DND-41 (cell line): ENCODE data around the gene XRN2.

Source experiments
- ATAC-seq: fragments of 200-7000 bp; cut with Tn5 transposase; 3 replicates; pipeline ENCODE4 v1.9.1; 2021; ENCODE audit warnings: low read depth; ENCODE audit not compliant: insufficient read depth
- DNase-seq: peaks from one replicate; pipeline ENCODE4 v3.0.0-alpha.2; 2020
- H2AFZ ChIP-seq: 2 replicates; pipeline ENCODE4 v1.6.0; 2012; ENCODE audit warnings: low read depth, low read length
- H3K27ac ChIP-seq: 2 replicates; pipeline ENCODE4 v1.5.1; 2012; ENCODE audit warnings: low read length, inconsistent platforms
- H3K27me3 ChIP-seq: fragments of 200-600 bp; sonication (generic); 2 replicates; pipeline ENCODE4 v1.6.0; 2012; ENCODE audit warnings: low read length, mild to moderate bottlenecking, inconsistent platforms; ENCODE audit not compliant: insufficient read depth, poor library complexity
- H3K36me3 ChIP-seq: 2 replicates; pipeline ENCODE4 v1.5.1; 2012; ENCODE audit warnings: low read length, inconsistent platforms; ENCODE audit not compliant: insufficient read depth
- H3K4me1 ChIP-seq: 2 replicates; pipeline ENCODE4 v1.5.1; 2012; ENCODE audit warnings: mild to moderate bottlenecking, low read length; ENCODE audit not compliant: insufficient read depth
- H3K4me2 ChIP-seq: 2 replicates; pipeline ENCODE4 v1.6.0; 2012; ENCODE audit warnings: mild to moderate bottlenecking, moderate library complexity, low read length, inconsistent platforms; ENCODE audit not compliant: insufficient read depth
- H3K4me3 ChIP-seq, 2 experiments: fragments of 200-600 bp in 1 of 2; shearing (Covaris generic) in 1 of 2; 2 replicates each; pipeline ENCODE4 v1.5.1; 2012 to 2016; ENCODE audit warnings: inconsistent platforms in 2 of 2, low read length in 2 of 2, mild to moderate bottlenecking in 2 of 2, low read depth in 1 of 2, moderate library complexity in 1 of 2
- H3K79me2 ChIP-seq: 2 replicates; pipeline ENCODE4 v1.6.0; 2012; ENCODE audit warnings: low read length, inconsistent platforms; ENCODE audit not compliant: insufficient read depth
- H3K9ac ChIP-seq: 2 replicates; pipeline ENCODE4 v1.6.0; 2012; ENCODE audit warnings: low read depth, mild to moderate bottlenecking, inconsistent platforms, low read length, moderate library complexity
- H3K9me3 ChIP-seq: 2 replicates; pipeline ENCODE4 v1.5.1; 2012; ENCODE audit warnings: low read length, moderate library complexity, mild to moderate bottlenecking, inconsistent platforms; ENCODE audit not compliant: insufficient read depth, severe bottlenecking
- H4K20me1 ChIP-seq: 2 replicates; pipeline ENCODE4 v1.6.0; 2012; ENCODE audit warnings: low read length; ENCODE audit not compliant: insufficient read depth
- EZH2 ChIP-seq: IDR thresholded peaks from 3 replicates; pipeline ENCODE4 v1.6.1; 2012; ENCODE audit warnings: borderline replicate concordance, low read depth, mild to moderate bottlenecking, moderate library complexity, low read length, inconsistent platforms; ENCODE audit not compliant: severe bottlenecking
- TF ChIP-seq, protein P1 (sequence below): IDR thresholded peaks from 2 replicates; pipeline ENCODE4 v1.5.1; 2012; ENCODE audit warnings: borderline replicate concordance, low read length, moderate library complexity, mild to moderate bottlenecking; ENCODE audit not compliant: poor library complexity, severe bottlenecking; ENCODE audit errors: extremely low read depth

The XRN2 gene

GRCh38 chr20:21432911-21433310 is 129.8 kb downstream of the XRN2 start:
- ATAC-seq: no peak
- DNase-seq: no peak
- Histone ChIP-seq H3K36me3 (no peaks in the 10 kb centered on the region), H3K27ac (no peak overlapping the region), H3K27me3 (peaks cover 9% of the 10 kb centered on the region), H3K9ac (no peak overlapping the region), H3K9me3 (no peaks in the 10 kb centered on the region), H4K20me1 (no peaks in the 10 kb centered on the region), H2AFZ (no peak overlapping the region), H3K4me3 (no peak overlapping the region), H3K4me2 (no peak overlapping the region), H3K4me1 (no peaks in the 10 kb centered on the region), H3K79me2 (no peaks in the 10 kb centered on the region)
- TF ChIP-seq EZH2: no peak
- TF ChIP-seq, protein P1, sequence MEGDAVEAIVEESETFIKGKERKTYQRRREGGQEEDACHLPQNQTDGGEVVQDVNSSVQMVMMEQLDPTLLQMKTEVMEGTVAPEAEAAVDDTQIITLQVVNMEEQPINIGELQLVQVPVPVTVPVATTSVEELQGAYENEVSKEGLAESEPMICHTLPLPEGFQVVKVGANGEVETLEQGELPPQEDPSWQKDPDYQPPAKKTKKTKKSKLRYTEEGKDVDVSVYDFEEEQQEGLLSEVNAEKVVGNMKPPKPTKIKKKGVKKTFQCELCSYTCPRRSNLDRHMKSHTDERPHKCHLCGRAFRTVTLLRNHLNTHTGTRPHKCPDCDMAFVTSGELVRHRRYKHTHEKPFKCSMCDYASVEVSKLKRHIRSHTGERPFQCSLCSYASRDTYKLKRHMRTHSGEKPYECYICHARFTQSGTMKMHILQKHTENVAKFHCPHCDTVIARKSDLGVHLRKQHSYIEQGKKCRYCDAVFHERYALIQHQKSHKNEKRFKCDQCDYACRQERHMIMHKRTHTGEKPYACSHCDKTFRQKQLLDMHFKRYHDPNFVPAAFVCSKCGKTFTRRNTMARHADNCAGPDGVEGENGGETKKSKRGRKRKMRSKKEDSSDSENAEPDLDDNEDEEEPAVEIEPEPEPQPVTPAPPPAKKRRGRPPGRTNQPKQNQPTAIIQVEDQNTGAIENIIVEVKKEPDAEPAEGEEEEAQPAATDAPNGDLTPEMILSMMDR: no peak

- ATAC-seq (no peak), DNase-seq (no peak)
- H3K4me3 ChIP-seq: no peak overlapping the region
- H3K9ac ChIP-seq: no peak overlapping the region
- H3K79me2 ChIP-seq: no peaks in the 10 kb centered on the region
- no peak overlapping the region for H3K4me2 ChIP-seq
- H3K4me1 ChIP-seq: no peaks in the 10 kb centered on the region
- peaks cover 9% of the 10 kb centered on the region for H3K27me3 ChIP-seq
- H3K36me3 ChIP-seq: no peaks in the 10 kb centered on the region
- H3K27ac ChIP-seq: no peak overlapping the region
- no peaks in the 10 kb centered on the region for H3K9me3 ChIP-seq
- TF ChIP-seq, protein P1: no peak
- TF ChIP-seq EZH2: no peak
- no peak overlapping the region for H2AFZ ChIP-seq
- no peaks in the 10 kb centered on the region for H4K20me1 ChIP-seq
These were observed 130.3 kb downstream of the XRN2 start for GRCh38 chr20:21433329-21433890.

DNA sequence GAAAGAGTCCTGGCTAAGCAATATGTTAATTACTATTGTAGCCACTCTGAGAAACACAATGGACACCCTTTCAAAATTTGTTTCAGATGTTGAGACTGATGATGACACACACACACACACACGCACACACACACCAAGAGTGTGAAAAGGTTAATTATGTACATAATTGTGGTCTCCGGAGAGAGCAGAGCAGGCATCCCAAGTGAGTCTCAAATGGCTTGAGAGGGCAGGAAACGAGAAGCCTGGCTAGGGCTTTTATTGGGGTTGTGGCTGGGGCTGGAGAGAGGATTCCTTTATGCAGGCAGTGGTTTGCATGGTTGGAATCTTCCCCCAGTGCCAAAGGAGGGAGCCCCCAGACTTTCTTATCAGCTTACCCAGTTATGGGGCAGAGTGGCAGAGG is 132.4 kb downstream of the XRN2 start:
- no peak overlapping the region for H3K9ac ChIP-seq
- no peak overlapping the region for H2AFZ ChIP-seq
- H3K4me1 ChIP-seq: no peaks in the 10 kb centered on the region
- ATAC-seq (no peak), DNase-seq (no peak)
- no peaks in the 10 kb centered on the region for H3K9me3 ChIP-seq
- H3K36me3 ChIP-seq: no peaks in the 10 kb centered on the region
- H3K27ac ChIP-seq: no peak overlapping the region
- H3K4me2 ChIP-seq: no peak overlapping the region
- no peak overlapping the region for H3K4me3 ChIP-seq
- H3K79me2 ChIP-seq: no peaks in the 10 kb centered on the region
- H3K27me3 ChIP-seq: peaks cover 4% of the 10 kb centered on the region
- H4K20me1 ChIP-seq: no peaks in the 10 kb centered on the region
- TF ChIP-seq EZH2: no peak
- TF ChIP-seq, protein P1: no peak

DNA sequence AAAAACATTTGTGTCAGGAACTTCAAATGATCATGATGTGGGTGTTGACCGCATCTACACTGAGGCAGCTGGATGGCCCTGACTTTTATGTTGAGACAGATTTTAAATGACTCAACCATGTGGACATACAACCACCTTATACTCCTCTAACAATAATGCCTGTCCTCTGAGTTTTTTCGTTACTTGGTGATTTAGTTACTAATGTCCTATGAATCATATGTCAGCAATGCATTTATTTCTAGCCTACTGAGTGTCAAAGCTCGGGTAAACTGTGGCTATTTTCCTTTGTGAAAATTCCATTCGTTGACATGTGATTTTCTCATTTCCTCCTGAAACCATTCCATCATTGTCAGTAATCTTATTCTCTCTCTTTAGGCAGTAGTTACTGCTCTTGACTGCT is 133.1 kb downstream of the XRN2 start:
- no peak for ATAC-seq
- H3K27ac ChIP-seq: no peak overlapping the region
- no peak for DNase-seq
- no peak overlapping the region for H3K4me2 ChIP-seq
- no peak overlapping the region for H3K9ac ChIP-seq
- H3K79me2 ChIP-seq: no peaks in the 10 kb centered on the region
- no peaks in the 10 kb centered on the region for H3K9me3 ChIP-seq
- H3K27me3 ChIP-seq: peaks cover 3% of the 10 kb centered on the region
- H4K20me1 ChIP-seq: no peaks in the 10 kb centered on the region
- TF ChIP-seq, protein P1: no peak
- TF ChIP-seq EZH2: no peak
- no peak overlapping the region for H3K4me3 ChIP-seq
- H3K4me1 ChIP-seq: no peaks in the 10 kb centered on the region
- H3K36me3 ChIP-seq: no peaks in the 10 kb centered on the region
- no peak overlapping the region for H2AFZ ChIP-seq
